ENCODE data around the gene FGGY. TPM values are rescaled to one million over a fixed set of nuclear protein-coding genes. Genes with fewer than 3 reads are reported as not detected.
"Not testable (repeated sequence)": the region's sequence is repeated elsewhere in the genome, so short reads cannot be mapped to it uniquely, and the experiment has no call there.

FGGY gene
- total RNA-seq, 4 donors from 2014 or later = 23.3 to 26.4 (median 25.3) TPM

DNA sequence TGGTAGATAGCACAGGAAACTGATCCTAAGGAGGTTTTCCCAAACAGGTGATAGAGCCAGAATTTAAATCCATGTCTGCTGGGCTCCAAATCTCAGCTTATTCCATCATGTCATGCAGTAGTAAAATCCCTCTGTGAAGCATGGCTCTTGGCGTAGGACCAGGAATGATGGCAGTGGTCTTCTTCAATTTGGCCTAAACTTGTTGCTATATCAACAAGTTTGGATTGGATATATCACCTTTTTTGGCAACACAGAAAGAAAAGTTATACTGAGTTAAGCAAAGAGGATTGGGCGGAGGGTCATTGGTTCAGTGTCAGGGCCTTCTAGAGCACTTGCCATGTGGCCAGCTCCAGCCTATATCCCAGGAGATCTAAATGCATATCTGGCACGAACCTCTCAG is 52.2 kb downstream of the FGGY start:
- WGBS = 87% methylated on average over 3 of the region's 3 CpGs
- no peak for DNase-seq (ENCODE audit: extremely low spot score)
- no peak overlapping the region for H3K4me3 ChIP-seq
- H3K4me1 ChIP-seq = no peaks in the 10 kb centered on the region
- no peaks in the 10 kb centered on the region for H3K27me3 ChIP-seq
- H3K9me3 ChIP-seq = no peaks in the 10 kb centered on the region
- no peak for TF ChIP-seq POLR2AphosphoS5 (IDR thresholded peaks at IDR 0.05)
- no peaks in the 10 kb centered on the region for H3K36me3 ChIP-seq
- H3K27ac ChIP-seq (replicated peaks in 1 of 4) = no peak overlapping the region
- intact Hi-C loops (cut with DNase I) = no loop called here

- no peaks in the 10 kb centered on the region for H3K36me3 ChIP-seq
- 89% methylated on average over 2 of the region's 2 CpGs for WGBS
- H3K4me1 ChIP-seq = peaks cover 4 to 13% (median 9%) of the 10 kb centered on the region in 4 donors
- no peak overlapping the region for H3K4me3 ChIP-seq
- intact Hi-C loops (cut with DNase I) = no loop called here
- DNase-seq (ENCODE audit: extremely low spot score) = no peak
- no peaks in the 10 kb centered on the region for H3K27me3 ChIP-seq
- H3K27ac ChIP-seq (replicated peaks in 1 of 4) = no peak overlapping the region
- TF ChIP-seq, protein P1, sequence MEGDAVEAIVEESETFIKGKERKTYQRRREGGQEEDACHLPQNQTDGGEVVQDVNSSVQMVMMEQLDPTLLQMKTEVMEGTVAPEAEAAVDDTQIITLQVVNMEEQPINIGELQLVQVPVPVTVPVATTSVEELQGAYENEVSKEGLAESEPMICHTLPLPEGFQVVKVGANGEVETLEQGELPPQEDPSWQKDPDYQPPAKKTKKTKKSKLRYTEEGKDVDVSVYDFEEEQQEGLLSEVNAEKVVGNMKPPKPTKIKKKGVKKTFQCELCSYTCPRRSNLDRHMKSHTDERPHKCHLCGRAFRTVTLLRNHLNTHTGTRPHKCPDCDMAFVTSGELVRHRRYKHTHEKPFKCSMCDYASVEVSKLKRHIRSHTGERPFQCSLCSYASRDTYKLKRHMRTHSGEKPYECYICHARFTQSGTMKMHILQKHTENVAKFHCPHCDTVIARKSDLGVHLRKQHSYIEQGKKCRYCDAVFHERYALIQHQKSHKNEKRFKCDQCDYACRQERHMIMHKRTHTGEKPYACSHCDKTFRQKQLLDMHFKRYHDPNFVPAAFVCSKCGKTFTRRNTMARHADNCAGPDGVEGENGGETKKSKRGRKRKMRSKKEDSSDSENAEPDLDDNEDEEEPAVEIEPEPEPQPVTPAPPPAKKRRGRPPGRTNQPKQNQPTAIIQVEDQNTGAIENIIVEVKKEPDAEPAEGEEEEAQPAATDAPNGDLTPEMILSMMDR (IDR thresholded peaks at IDR 0.05) = no peak
- TF ChIP-seq POLR2AphosphoS5 (IDR thresholded peaks at IDR 0.05) (no peak), EP300 (IDR thresholded peaks at IDR 0.05) (no peak), POLR2A (IDR thresholded peaks at IDR 0.05; ENCODE audit: low read depth) (no peak)
- no peaks in the 10 kb centered on the region for H3K9me3 ChIP-seq
Observed at GRCh38 chr1:59350521-59350920, 53.6 kb downstream of the FGGY start.

- no peak overlapping the region for H3K4me3 ChIP-seq
- peaks cover 13 to 22% (median 16%) of the 10 kb centered on the region in 4 donors for H3K4me1 ChIP-seq
- no peaks in the 10 kb centered on the region for H3K9me3 ChIP-seq
- WGBS = 78% methylated on average over 1 of the region's 1 CpG
- no peak for TF ChIP-seq EP300 (IDR thresholded peaks at IDR 0.05)
- no peak for TF ChIP-seq POLR2AphosphoS5 (IDR thresholded peaks at IDR 0.05)
- TF ChIP-seq, protein P1 (IDR thresholded peaks at IDR 0.05) = no peak
- no peak for TF ChIP-seq POLR2A (IDR thresholded peaks at IDR 0.05; ENCODE audit: low read depth)
- no peak for DNase-seq (ENCODE audit: extremely low spot score)
- intact Hi-C loops (cut with DNase I) = no loop called here
- H3K27me3 ChIP-seq = no peaks in the 10 kb centered on the region
- H3K27ac ChIP-seq (replicated peaks in 1 of 4) = no peak overlapping the region
- H3K36me3 ChIP-seq = no peaks in the 10 kb centered on the region
Observed at GRCh38 chr1:59352065-59352464, 55.2 kb downstream of the FGGY start.

GRCh38 chr1:59353453-59353852 is 56.6 kb downstream of the FGGY start:
- WGBS = 91% methylated on average over 3 of the region's 3 CpGs
- DNase-seq (ENCODE audit: extremely low spot score) = no peak
- Histone ChIP-seq H3K9me3 (no peaks in the 10 kb centered on the region), H3K36me3 (no peaks in the 10 kb centered on the region), H3K27me3 (no peaks in the 10 kb centered on the region), H3K4me3 (no peak overlapping the region), H3K27ac (replicated peaks in 1 of 4) (no peak overlapping the region), H3K4me1 (peaks cover 13 to 28% (median 18%) of the 10 kb centered on the region in 4 donors)
- TF ChIP-seq, protein P1 (IDR thresholded peaks at IDR 0.05) = no peak
- no peak for TF ChIP-seq EP300 (IDR thresholded peaks at IDR 0.05)
- no peak for TF ChIP-seq POLR2AphosphoS5 (IDR thresholded peaks at IDR 0.05)
- TF ChIP-seq POLR2A (IDR thresholded peaks at IDR 0.05; ENCODE audit: low read depth) = no peak
- intact Hi-C loops (cut with DNase I) = no loop called here

DNA sequence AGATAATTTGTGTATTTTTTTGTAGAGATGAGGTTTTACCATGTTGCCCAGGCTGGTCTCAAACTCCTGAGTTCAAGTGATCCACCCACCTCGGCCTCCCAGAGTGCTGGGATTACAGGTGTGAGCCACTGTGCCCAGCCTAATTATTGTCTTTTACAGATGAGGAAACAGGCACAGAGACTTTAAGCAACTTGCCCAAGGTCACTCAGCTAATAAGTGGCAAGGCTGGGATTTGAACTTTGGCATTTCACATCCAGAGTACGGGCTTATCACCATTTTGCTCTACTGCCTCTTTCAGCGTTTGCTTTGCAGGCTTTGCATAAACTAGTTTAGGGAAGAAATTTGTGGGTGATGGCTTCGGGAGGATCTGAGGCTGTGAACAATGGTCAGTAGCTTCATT is 57.3 kb downstream of the FGGY start:
- H3K27me3 ChIP-seq; H3K4me3 ChIP-seq; DNase-seq (ENCODE audit: extremely low spot score); intact Hi-C loops (cut with DNase I); H3K9me3 ChIP-seq; H3K36me3 ChIP-seq: not testable (repeated sequence)
- Histone ChIP-seq H3K4me1 (peaks cover 13 to 28% (median 18%) of the 10 kb centered on the region in 4 donors), H3K27ac (replicated peaks in 1 of 4) (peak overlapping the region in 1 of 4 donors; percentile 41)
- WGBS = 97% methylated on average over 4 of the region's 4 CpGs

GRCh38 chr1:59354709-59355337 is 57.9 kb downstream of the FGGY start:
- WGBS = 76% methylated on average over 5 of the region's 5 CpGs
- Histone ChIP-seq H3K9me3 (no peaks in the 10 kb centered on the region), H3K4me3 (no peak overlapping the region), H3K4me1 (peaks cover 13 to 28% (median 18%) of the 10 kb centered on the region in 4 donors), H3K36me3 (no peaks in the 10 kb centered on the region), H3K27ac (replicated peaks in 1 of 4) (peak overlapping the region in 2 of 4 donors; percentile 15 to 41), H3K27me3 (no peaks in the 10 kb centered on the region)
- intact Hi-C loops (cut with DNase I) = no loop called here
- TF ChIP-seq, protein P1 (IDR thresholded peaks at IDR 0.05) = no peak
- TF ChIP-seq POLR2AphosphoS5 (IDR thresholded peaks at IDR 0.05) (no peak), POLR2A (IDR thresholded peaks at IDR 0.05; ENCODE audit: low read depth) (no peak), EP300 (IDR thresholded peaks at IDR 0.05) (no peak)
- DNase-seq (ENCODE audit: extremely low spot score) = no peak

All from esophagus muscularis mucosa (tissue), 4 donors.